Fibroblast of pulmonary artery (primary cell): ENCODE results near the gene RUNDC1.
"Not testable (repeated sequence)": the region's sequence is repeated elsewhere in the genome, so short reads cannot be mapped to it uniquely, and the experiment has no call there.

ENCODE experiments used
- DNase-seq: peaks from one replicate; pipeline ENCODE4 v3.0.0-alpha.2; 2010; ENCODE audit warnings: low read depth
- H3K4me3 ChIP-seq: replicated peaks from 2 replicates; pipeline ENCODE4 v1.5.1; 2011; ENCODE audit warnings: low read depth, mild to moderate bottlenecking, control low read depth, low read length, moderate library complexity
- TF ChIP-seq, protein P1 (sequence below): IDR thresholded peaks from 2 replicates; pipeline ENCODE4 v1.5.1; 2011; ENCODE audit warnings: mild to moderate bottlenecking, control low read depth, low read length, inconsistent platforms; ENCODE audit errors: missing control alignments

The RUNDC1 gene

DNA sequence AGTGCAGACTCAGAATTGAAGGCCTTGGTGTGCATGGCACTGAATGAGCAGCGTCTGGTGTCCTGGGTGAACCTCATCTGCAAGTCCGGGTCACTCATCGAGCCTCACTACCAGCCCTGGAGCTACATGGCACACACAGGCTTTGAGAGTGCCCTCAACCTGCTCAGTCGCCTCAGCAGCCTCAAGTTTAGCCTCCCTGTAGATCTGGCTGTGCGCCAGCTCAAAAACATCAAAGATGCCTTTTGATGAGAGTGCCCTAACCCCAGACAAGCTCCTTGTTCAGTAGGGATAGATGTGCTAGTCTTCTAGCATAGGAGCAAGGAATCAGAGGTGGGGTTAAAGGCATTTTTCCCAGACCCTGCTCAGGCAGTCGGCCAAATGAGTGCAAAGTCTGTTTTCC lies 11.1 kb downstream of the RUNDC1 start:
- TF ChIP-seq, protein P1, sequence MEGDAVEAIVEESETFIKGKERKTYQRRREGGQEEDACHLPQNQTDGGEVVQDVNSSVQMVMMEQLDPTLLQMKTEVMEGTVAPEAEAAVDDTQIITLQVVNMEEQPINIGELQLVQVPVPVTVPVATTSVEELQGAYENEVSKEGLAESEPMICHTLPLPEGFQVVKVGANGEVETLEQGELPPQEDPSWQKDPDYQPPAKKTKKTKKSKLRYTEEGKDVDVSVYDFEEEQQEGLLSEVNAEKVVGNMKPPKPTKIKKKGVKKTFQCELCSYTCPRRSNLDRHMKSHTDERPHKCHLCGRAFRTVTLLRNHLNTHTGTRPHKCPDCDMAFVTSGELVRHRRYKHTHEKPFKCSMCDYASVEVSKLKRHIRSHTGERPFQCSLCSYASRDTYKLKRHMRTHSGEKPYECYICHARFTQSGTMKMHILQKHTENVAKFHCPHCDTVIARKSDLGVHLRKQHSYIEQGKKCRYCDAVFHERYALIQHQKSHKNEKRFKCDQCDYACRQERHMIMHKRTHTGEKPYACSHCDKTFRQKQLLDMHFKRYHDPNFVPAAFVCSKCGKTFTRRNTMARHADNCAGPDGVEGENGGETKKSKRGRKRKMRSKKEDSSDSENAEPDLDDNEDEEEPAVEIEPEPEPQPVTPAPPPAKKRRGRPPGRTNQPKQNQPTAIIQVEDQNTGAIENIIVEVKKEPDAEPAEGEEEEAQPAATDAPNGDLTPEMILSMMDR: no peak
- no peak overlapping the region for H3K4me3 ChIP-seq
- DNase-seq: no peak

DNA sequence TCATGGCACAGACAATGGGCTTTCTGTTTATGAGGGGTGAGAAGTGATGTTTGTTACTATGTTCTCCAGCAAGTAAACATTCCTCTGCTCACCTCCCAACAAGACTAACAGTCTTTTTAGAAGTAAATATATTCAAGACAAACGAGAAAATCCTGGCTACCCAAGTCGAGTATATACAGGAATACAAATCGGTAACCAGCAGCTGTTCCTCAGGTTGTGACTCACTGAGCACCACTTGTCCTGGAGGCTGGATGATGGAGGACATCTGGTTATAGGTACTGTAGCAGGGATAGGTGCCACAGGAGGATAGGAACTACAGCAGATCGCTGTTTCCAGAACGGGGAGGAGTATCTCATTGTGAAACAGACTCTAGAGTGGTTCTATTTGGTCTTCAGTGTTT lies 12.5 kb downstream of the RUNDC1 start:
- TF ChIP-seq, protein P1: no peak
- no peak for DNase-seq
- H3K4me3 ChIP-seq: no peak overlapping the region

GRCh38 chr17:42993913-42994312 lies 13.5 kb downstream of the RUNDC1 start:
- DNase-seq: not testable (repeated sequence)

GRCh38 chr17:42997390-42997983 lies 17.1 kb downstream of the RUNDC1 start:
- DNase-seq: no peak
- peak overlapping the region; percentile 43 for H3K4me3 ChIP-seq
- TF ChIP-seq, protein P1: no peak

More at GRCh38 chr17:42993913-42994312, 13.5 kb downstream of the RUNDC1 start:
- H3K4me3 ChIP-seq: not testable (repeated sequence)

DNA sequence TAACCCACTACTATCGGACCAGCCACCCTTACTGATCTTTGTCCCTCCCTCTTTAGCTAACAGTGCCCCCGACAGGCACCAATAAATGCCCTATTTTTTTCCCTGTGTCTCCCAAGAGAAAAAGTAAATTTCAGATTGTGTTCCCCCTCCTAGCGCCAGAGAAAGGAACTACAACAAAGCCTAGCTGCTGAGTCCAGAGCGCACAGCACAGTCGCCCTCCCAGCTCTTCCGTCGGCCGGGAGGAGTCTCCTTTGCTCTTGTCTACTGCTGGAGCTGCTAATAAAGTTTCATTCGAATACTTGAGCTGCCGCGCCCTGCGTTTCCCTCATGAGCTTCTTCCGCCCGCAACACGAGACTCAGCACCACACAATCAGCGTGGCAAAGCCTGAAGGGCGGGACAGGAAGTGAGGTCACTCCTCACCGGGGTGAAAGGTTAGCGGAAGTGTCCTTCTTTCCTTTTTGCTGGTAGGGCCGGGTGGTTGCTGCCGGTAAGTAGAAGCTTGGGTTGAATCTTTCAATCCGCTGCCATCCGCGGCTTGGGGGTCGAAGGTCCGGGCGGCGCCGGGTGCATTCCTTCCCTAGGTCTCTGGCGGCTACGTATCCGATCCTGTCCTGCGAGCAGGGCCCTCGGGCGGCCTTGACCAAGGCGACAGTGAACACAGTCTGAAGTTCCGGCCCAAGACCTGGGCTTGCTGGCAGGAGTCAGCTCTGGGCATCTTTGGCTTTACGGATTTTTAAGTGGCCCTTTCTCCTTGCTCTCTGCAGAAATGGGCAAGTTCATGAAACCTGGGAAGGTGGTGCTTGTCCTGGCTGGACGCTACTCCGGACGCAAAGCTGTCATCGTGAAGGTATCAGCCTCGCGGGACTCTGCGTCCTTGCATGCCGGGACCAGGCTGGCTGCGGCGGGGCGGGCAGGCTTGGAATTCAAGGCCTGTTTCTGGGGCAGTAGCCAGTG lies 17.9 kb downstream of the RUNDC1 start, which contains the start of gene RPL27:
RPL27 (plus strand) TSS at position 436 of the 955 bp plus-strand sequence; CDS start at position 768, 332 bp downstream.
- peak; percentile 100 for DNase-seq
- TF ChIP-seq, protein P1: peak; percentile 80

GRCh38 chr17:42999003-42999525 lies 18.7 kb downstream of the RUNDC1 start:
- no peak for DNase-seq
- H3K4me3 ChIP-seq: peak overlapping the region; percentile 95
- TF ChIP-seq, protein P1: no peak

More for the DNA sequence above, 17.9 kb downstream of the RUNDC1 start, which contains the start of gene RPL27:
- H3K4me3 ChIP-seq: peak within 1 kb of the TSS; percentile 95

DNA sequence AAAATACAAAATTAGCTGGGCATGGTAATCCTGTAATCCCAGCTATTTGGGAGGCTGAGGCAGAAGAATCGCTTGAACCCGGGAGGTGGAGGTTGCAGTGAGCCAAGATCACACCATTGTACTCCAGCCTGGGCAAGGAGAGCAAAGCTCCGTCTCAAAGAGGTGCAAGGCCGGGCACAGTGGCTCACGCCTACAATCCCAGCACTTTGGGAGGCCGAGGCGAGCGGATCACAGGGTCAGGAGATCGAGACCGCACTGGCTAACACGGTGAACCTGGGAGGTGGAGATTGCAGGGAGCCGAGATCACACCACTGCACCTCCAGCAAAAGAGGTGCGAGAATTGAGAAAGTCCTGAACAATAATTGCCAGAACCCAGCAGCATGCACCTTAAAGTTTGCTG lies 20.5 kb downstream of the RUNDC1 start:
- not testable (repeated sequence) for H3K4me3 ChIP-seq, DNase-seq
